SK-N-SH (cell line): ENCODE results near the gene FMNL2. TPM values are rescaled to one million over a fixed set of nuclear protein-coding genes. Genes with fewer than 3 reads are reported as not detected.

Source experiments
- CTCF ChIA-PET: fragments of 300-600, 350-600 bp; formaldehyde crosslinking; extraction: SDS; loops from one replicate; lab custom pipeline; 2021; lab: Yijun Ruan, JAX
- POLR2A ChIA-PET: fragments of 350-600 bp; sonication (Branson Sonifier 250); formaldehyde crosslinking; extraction: SDS; loops from one replicate; lab custom pipeline; 2020; ENCODE audit warnings: antibody characterized with exemption, inconsistent platforms; lab: Yijun Ruan, JAX
- DNase-seq: peaks from one replicate; pipeline ENCODE4 v3.0.0; 2012
- H2AFZ ChIP-seq: fragments of 200-600 bp; sonication (generic); 2 replicates; pipeline ENCODE4 v1.8.1; 2016; ENCODE audit warnings: antibody characterized with exemption, mild to moderate bottlenecking, low read depth
- H3F3A ChIP-seq: fragments of 200-600 bp; sonication (generic); replicated peaks from 2 replicates; pipeline ENCODE3; 2016; ENCODE audit warnings: antibody characterized with exemption, mild to moderate bottlenecking; ENCODE audit not compliant: insufficient read depth
- H3K27ac ChIP-seq, 2 experiments: fragments of 200-500 bp in 1 of 2; fragments of 200-600 bp in 1 of 2; sonication (Bioruptor generic) in 1 of 2; sonication (generic), shearing (Covaris generic) in 1 of 2; 2 replicates each; pipeline versions ENCODE4 v1.5.1 to v1.6.1; 2014 to 2016; ENCODE audit warnings: low read depth in 2 of 2, inconsistent platforms in 1 of 2, low read length in 1 of 2, mild to moderate bottlenecking in 1 of 2, mixed read lengths in 1 of 2
- H3K27me3 ChIP-seq: fragments of 200-600 bp; sonication (generic), shearing (Covaris generic); 2 replicates; pipeline ENCODE4 v1.6.1; 2016; ENCODE audit warnings: mixed run types; ENCODE audit not compliant: insufficient read depth
- H3K36me3 ChIP-seq, 2 experiments: fragments of 200-500 bp in 1 of 2; fragments of 200-600 bp in 1 of 2; sonication (Bioruptor generic) in 1 of 2; sonication (generic) in 1 of 2; replicated peaks in 1 of 2; 2 replicates each; pipeline versions ENCODE3 to v1.5.1; 2014 to 2016; ENCODE audit warnings: low read length in 1 of 2, mild to moderate bottlenecking in 1 of 2; ENCODE audit not compliant: insufficient read depth in 2 of 2, control insufficient read depth in 1 of 2
- H3K4me1 ChIP-seq, 2 experiments: fragments of 200-500 bp in 1 of 2; fragments of 200-600 bp in 1 of 2; sonication (Bioruptor generic) in 1 of 2; sonication (generic), shearing (Covaris generic) in 1 of 2; 2 replicates each; pipeline versions ENCODE4 v1.5.1 to v1.6.1; 2014 to 2016; ENCODE audit warnings: low read depth in 1 of 2, low read length in 1 of 2, mixed run types in 1 of 2; ENCODE audit not compliant: insufficient read depth in 2 of 2, control insufficient read depth in 1 of 2
- H3K4me2 ChIP-seq: fragments of 200-600 bp; sonication (generic), shearing (Covaris generic); 2 replicates; pipeline ENCODE4 v1.6.1; 2017; ENCODE audit warnings: mixed run types
- H3K4me3 ChIP-seq, 2 experiments: fragments of 200-500 bp in 1 of 2; fragments of 200-600 bp in 1 of 2; sonication (Bioruptor generic) in 1 of 2; sonication (generic), shearing (Covaris generic) in 1 of 2; 2 replicates each; pipeline versions ENCODE4 v1.5.1 to v1.8.1; 2014 to 2016; ENCODE audit warnings: low read depth in 2 of 2, inconsistent platforms in 1 of 2, low read length in 1 of 2, mild to moderate bottlenecking in 1 of 2, mixed read lengths in 1 of 2, moderate library complexity in 1 of 2
- H3K79me2 ChIP-seq: fragments of 200-600 bp; sonication (generic); 2 replicates; pipeline ENCODE4 v1.8.1; 2017; ENCODE audit warnings: mild to moderate bottlenecking; ENCODE audit not compliant: insufficient read depth
- H3K9ac ChIP-seq: fragments of 200-600 bp; sonication (generic); 2 replicates; pipeline ENCODE4 v1.6.1; 2017; ENCODE audit warnings: mixed run types
- H3K9me2 ChIP-seq: fragments of 200-600 bp; sonication (generic); 2 replicates; pipeline ENCODE4 v1.6.1; 2017; ENCODE audit warnings: mixed run types
- H3K9me3 ChIP-seq: fragments of 200-600 bp; sonication (generic); 2 replicates; pipeline ENCODE4 v1.6.1; 2017; ENCODE audit warnings: mixed run types, mild to moderate bottlenecking, moderate library complexity
- H4K20me1 ChIP-seq: fragments of 200-600 bp; sonication (generic); 2 replicates; pipeline ENCODE4 v1.6.1; 2017; ENCODE audit warnings: mild to moderate bottlenecking, mixed run types; ENCODE audit not compliant: insufficient read depth
- ELF1 ChIP-seq: IDR thresholded peaks from 2 replicates; pipeline ENCODE4 v1.4.0; 2012
- FOXJ3 ChIP-seq: sonication (generic); formaldehyde crosslinking; IDR thresholded peaks from 2 replicates; pipeline ENCODE4 v1.5.1; 2020; ENCODE audit warnings: mild to moderate bottlenecking, missing genetic modification reagents
- FOXM1 ChIP-seq: IDR thresholded peaks from 2 replicates; pipeline ENCODE4 v1.4.0; 2012; ENCODE audit warnings: low read depth, mild to moderate bottlenecking
- GATA2 ChIP-seq: sonication (generic); formaldehyde crosslinking; IDR thresholded peaks from 2 replicates; pipeline ENCODE4 v1.5.0; 2020; ENCODE audit warnings: mild to moderate bottlenecking, missing genetic modification reagents
- MAX ChIP-seq: IDR thresholded peaks from 2 replicates; pipeline ENCODE4 v1.4.0; 2012; ENCODE audit warnings: low read depth
- PBX3 ChIP-seq: IDR thresholded peaks from 2 replicates; pipeline ENCODE4; 2012
- REST ChIP-seq: IDR thresholded peaks from 2 replicates; pipeline ENCODE4 v1.6.1; 2012; ENCODE audit warnings: mild to moderate bottlenecking, low read depth, low read length, moderate library complexity
- RFX5 ChIP-seq: IDR thresholded peaks from 2 replicates; pipeline ENCODE4 v1.6.1; 2012; ENCODE audit warnings: mild to moderate bottlenecking, improper control_type of control experiment, low read length
- SIN3A ChIP-seq: IDR thresholded peaks from 2 replicates; pipeline ENCODE4 v1.6.1; 2012; ENCODE audit warnings: low read depth, mild to moderate bottlenecking, low read length, moderate library complexity, borderline replicate concordance
- TCF12 ChIP-seq: IDR thresholded peaks from 2 replicates; pipeline ENCODE4 v1.4.0; 2012
- ZBTB33 ChIP-seq: IDR thresholded peaks from 2 replicates; pipeline ENCODE4 v1.4.0; 2012; ENCODE audit warnings: low read depth, borderline replicate concordance
- WGBS: methylation state at CpG from one replicate; pipeline ENCODE4 v1.1.6; 2017; ENCODE audit warnings: low lambda C conversion rate; 5-methylcytosine and 5-hydroxymethylcytosine counted together
- polyA plus RNA-seq, 3 experiments: library from polyadenylated mRNA; depleted of rRNA; stranded (reverse); fragments of >200 nt; gene quantifications; 2 replicates each; pipeline ENCODE4 v1.2.3, GENCODE V29; 2012

The FMNL2 gene
- polyA plus RNA-seq, 1 of the 3 experiments (the other 2 are of a cell fraction), result 14.5 TPM

- TF ChIP-seq GATA2 (CRISPR knock-in tag) (no peak), FOXM1 (peak; percentile 54; the same call in 1 of the 2 replicates), MAX (peak; percentile 69), PBX3 (peak; percentile 76), ZBTB33 (peak; percentile 37; the same call in 1 of the 2 replicates), FOXJ3 (CRISPR knock-in tag) (no peak)
These were observed 208.1 kb downstream of the FMNL2 start (continued) for GRCh38 chr2:152542995-152543481.

- TF ChIP-seq TCF12 (no peak), ELF1 (no peak), FOXM1 (no peak), RFX5 (no peak), SIN3A (no peak), REST (no peak), ZBTB33 (no peak), PBX3 (no peak)
- no peaks in the 10 kb centered on the region for H3K9me2 ChIP-seq
- WGBS, result 83% methylated on average over 4 of the region's 4 CpGs
- peak overlapping the region; percentile 83 to 87; a peak in 3 of 4 replicates for H3K27ac ChIP-seq
- H3K9ac ChIP-seq, result peak overlapping the region; percentile 51; the same call in 1 of the 2 replicates
- H3K27me3 ChIP-seq, result no peaks in the 10 kb centered on the region
- H3K4me2 ChIP-seq, result peak overlapping the region; percentile 50; the same call in 1 of the 2 replicates
- no peaks in the 10 kb centered on the region for H3K79me2 ChIP-seq
- peaks cover 13 to 27% of the 10 kb centered on the region in 2 experiments for H3K4me1 ChIP-seq
- no peaks in the 10 kb centered on the region for H3K36me3 ChIP-seq
- H3K4me3 ChIP-seq, result no peak overlapping the region
- peaks cover 20% of the 10 kb centered on the region for H3F3A ChIP-seq
- ChIA-PET CTCF (no interaction called here), POLR2A (no interaction called here)
- H4K20me1 ChIP-seq, result no peaks in the 10 kb centered on the region
- no peak overlapping the region for H2AFZ ChIP-seq
- H3K9me3 ChIP-seq, result no peaks in the 10 kb centered on the region
- no peak for DNase-seq
These were observed 208.7 kb downstream of the FMNL2 start for GRCh38 chr2:152543717-152544116.
